H1 (cell line): ENCODE data around the gene GPC6. TPM values are rescaled to one million over a fixed set of nuclear protein-coding genes. Genes with fewer than 3 reads are reported as not detected.

Experiments used
- CTCF ChIA-PET: fragments of 300-600 bp; sonication (Branson Sonifier 250); formaldehyde crosslinking; loops from one replicate; lab custom pipeline; 2021; ENCODE audit not compliant: partially characterized antibody; lab: Charles Lee
- POLR2A ChIA-PET: fragments of 300-600 bp; sonication (Branson Sonifier 250); formaldehyde crosslinking; loops from one replicate; lab custom pipeline; 2021; ENCODE audit warnings: inconsistent platforms; ENCODE audit not compliant: partially characterized antibody; lab: Charles Lee
- DNase-seq, 2 experiments: peaks; one replicate each; pipeline versions ENCODE4 v3.0.0 to v3.0.0-alpha.2; 2010 to 2022; ENCODE audit warnings: low spot score in 2 of 2, low read depth in 1 of 2, mixed read lengths in 1 of 2
- FAIRE-seq: peaks from 2 replicates; lab custom pipeline; 2011; peaks lifted over from hg19 to GRCh38; lab: Jason Lieb, UNC
- H2AFZ ChIP-seq: 2 replicates; pipeline ENCODE4 v1.8.1; 2012; ENCODE audit warnings: low read length, inconsistent platforms
- H2AK5ac ChIP-seq: 2 replicates; pipeline ENCODE4 v1.6.1; 2013; ENCODE audit warnings: low read depth, low read length
- H2BK120ac ChIP-seq: replicated peaks from 2 replicates; pipeline ENCODE3; 2013; ENCODE audit warnings: low read depth, low read length, inconsistent platforms
- H2BK12ac ChIP-seq: 2 replicates; pipeline ENCODE4 v1.6.1; 2013; ENCODE audit warnings: low read depth, low read length
- H2BK15ac ChIP-seq: 2 replicates; pipeline ENCODE4 v1.6.1; 2013; ENCODE audit warnings: low read length
- H2BK20ac ChIP-seq: 2 replicates; pipeline ENCODE4 v1.6.1; 2013; ENCODE audit warnings: low read length
- H2BK5ac ChIP-seq: 2 replicates; pipeline ENCODE4 v1.6.1; 2013; ENCODE audit warnings: low read depth, low read length
- H3K14ac ChIP-seq: 2 replicates; pipeline ENCODE4 v1.6.1; 2013; ENCODE audit warnings: inconsistent platforms; ENCODE audit not compliant: insufficient read length
- H3K18ac ChIP-seq: 2 replicates; pipeline ENCODE4 v1.6.1; 2013; ENCODE audit warnings: low read length; ENCODE audit errors: extremely low read depth
- H3K23ac ChIP-seq: 2 replicates; pipeline ENCODE4 v1.6.1; 2013; ENCODE audit warnings: inconsistent platforms; ENCODE audit not compliant: insufficient read length
- H3K23me2 ChIP-seq: 2 replicates; pipeline ENCODE4 v1.6.1; 2013; ENCODE audit warnings: low read depth, low read length
- H3K27ac ChIP-seq: 2 replicates; pipeline ENCODE4 v1.6.1; 2011; ENCODE audit warnings: low read depth, low read length, inconsistent platforms
- H3K27me3 ChIP-seq, 4 experiments: replicated peaks in 1 of 4; 1 replicate in 1 of 4; 2 replicates in 3 of 4; pipeline versions ENCODE4 v1.6.1 to v1.8.1; 2011 to 2013; ENCODE audit warnings: low read length in 3 of 4, mild to moderate bottlenecking in 3 of 4, inconsistent platforms in 2 of 4, mixed read lengths in 2 of 4, moderate library complexity in 1 of 4; ENCODE audit not compliant: control insufficient read depth in 3 of 4, insufficient read depth in 3 of 4; ENCODE audit errors: extremely low read depth in 1 of 4
- H3K36me3 ChIP-seq, 4 experiments: 2 replicates each; pipeline versions ENCODE4 v1.6.1 to v1.8.1; 2011 to 2013; ENCODE audit warnings: mild to moderate bottlenecking in 4 of 4, low read length in 3 of 4, moderate library complexity in 2 of 4, control low read depth in 1 of 4, inconsistent platforms in 1 of 4; ENCODE audit not compliant: insufficient read depth in 4 of 4, control insufficient read depth in 2 of 4
- H3K4ac ChIP-seq: replicated peaks from 2 replicates; pipeline ENCODE3; 2013; ENCODE audit warnings: low read length, low read depth, mixed read lengths, inconsistent platforms; ENCODE audit not compliant: insufficient read length
- H3K4me1 ChIP-seq, 4 experiments: replicated peaks in 1 of 4; 1 replicate in 1 of 4; 2 replicates in 3 of 4; pipeline versions ENCODE4 v1.6.1 to v1.8.1; 2011 to 2013; ENCODE audit warnings: low read length in 3 of 4, inconsistent platforms in 2 of 4, mixed read lengths in 1 of 4; ENCODE audit not compliant: insufficient read depth in 4 of 4, control insufficient read depth in 3 of 4
- H3K4me2 ChIP-seq, 2 experiments: 2 replicates each; pipeline versions ENCODE4 v1.6.1 to v1.8.1; 2011 to 2013; ENCODE audit warnings: low read depth in 2 of 2, low read length in 2 of 2, control low read depth in 1 of 2, inconsistent platforms in 1 of 2, mild to moderate bottlenecking in 1 of 2; ENCODE audit not compliant: insufficient read depth in 1 of 2
- H3K4me3 ChIP-seq, 4 experiments: fragments of 200-600, 300-600 bp in 1 of 4; sonication (generic), shearing (Covaris generic), sonication (Bioruptor Twin) in 1 of 4; 2 replicates each; pipeline versions ENCODE4 v1.5.1 to v1.8.1; 2011 to 2016; ENCODE audit warnings: low read length in 4 of 4, low read depth in 3 of 4, control low read depth in 2 of 4, inconsistent platforms in 2 of 4, mild to moderate bottlenecking in 2 of 4, mixed read lengths in 1 of 4, moderate library complexity in 1 of 4; ENCODE audit not compliant: insufficient read depth in 2 of 4; ENCODE audit errors: extremely low read depth in 1 of 4
- H3K56ac ChIP-seq: replicated peaks from 2 replicates; pipeline ENCODE3; 2013; ENCODE audit warnings: low read depth, mild to moderate bottlenecking, mixed read lengths, low read length, inconsistent platforms; ENCODE audit not compliant: insufficient read length
- H3K79me1 ChIP-seq: 2 replicates; pipeline ENCODE4 v1.6.1; 2013; ENCODE audit warnings: low read depth, low read length, control low read depth
- H3K79me2 ChIP-seq, 2 experiments: 2 replicates each; pipeline versions ENCODE4 v1.6.1 to v1.8.1; 2012 to 2013; ENCODE audit warnings: low read length in 2 of 2, mild to moderate bottlenecking in 2 of 2, inconsistent platforms in 1 of 2; ENCODE audit not compliant: insufficient read depth in 2 of 2, control insufficient read depth in 1 of 2
- H3K9ac ChIP-seq, 4 experiments: replicated peaks in 1 of 4; 1 replicate in 1 of 4; 2 replicates in 3 of 4; pipeline versions ENCODE4 v1.6.1 to v1.8.1; 2011 to 2013; ENCODE audit warnings: low read depth in 3 of 4, low read length in 3 of 4, control low read depth in 2 of 4, mild to moderate bottlenecking in 2 of 4, moderate library complexity in 2 of 4, inconsistent platforms in 1 of 4; ENCODE audit errors: extremely low read depth in 1 of 4
- H3K9me3 ChIP-seq, 2 experiments: 2 replicates each; pipeline versions ENCODE4 v1.6.1 to v1.8.1; 2012 to 2013; ENCODE audit warnings: mild to moderate bottlenecking in 2 of 2, moderate library complexity in 2 of 2, control low read depth in 1 of 2, inconsistent platforms in 1 of 2, low read depth in 1 of 2, low read length in 1 of 2, mixed read lengths in 1 of 2; ENCODE audit not compliant: insufficient read depth in 2 of 2
- H4K20me1 ChIP-seq, 2 experiments: replicated peaks in 1 of 2; 2 replicates each; pipeline versions ENCODE3 to v1.8.1; 2011 to 2013; ENCODE audit warnings: inconsistent platforms in 2 of 2, low read length in 2 of 2, mild to moderate bottlenecking in 1 of 2; ENCODE audit not compliant: insufficient read depth in 2 of 2, control insufficient read depth in 1 of 2
- H4K5ac ChIP-seq: 2 replicates; pipeline ENCODE4 v1.6.1; 2013; ENCODE audit warnings: low read length, low read depth, mixed read lengths, inconsistent platforms; ENCODE audit not compliant: insufficient read length
- H4K8ac ChIP-seq: 2 replicates; pipeline ENCODE4 v1.8.0; 2013; ENCODE audit warnings: mild to moderate bottlenecking, moderate library complexity, low read length, inconsistent platforms; ENCODE audit not compliant: insufficient read depth; ENCODE audit errors: extremely low read depth
- H4K91ac ChIP-seq: replicated peaks from 2 replicates; pipeline ENCODE3; 2013; ENCODE audit warnings: low read length, mixed read lengths, inconsistent platforms; ENCODE audit not compliant: insufficient read length
- CTBP2 ChIP-seq: IDR thresholded peaks from 2 replicates; pipeline ENCODE4 v1.7.0; 2011; ENCODE audit warnings: borderline replicate concordance, mild to moderate bottlenecking, moderate library complexity, mixed read lengths, low read length; ENCODE audit not compliant: insufficient read depth, insufficient read length
- WGBS, 2 experiments: shearing (Covaris generic) in 1 of 2; methylation state at CpG; one replicate each; pipeline versions ENCODE4 v1.1.6 to v1.1.7; 2013 to 2015; ENCODE audit warnings: low lambda C conversion rate in 2 of 2, mixed read lengths in 2 of 2, inconsistent platforms in 1 of 2, low coverage in 1 of 2, missing lambda C conversion rate in 1 of 2; ENCODE audit not compliant: insufficient replicate concordance in 2 of 2, insufficient coverage in 1 of 2, insufficient read length in 1 of 2; ENCODE audit errors: extremely low coverage in 1 of 2, missing lambda C conversion rate in 1 of 2; 5-methylcytosine and 5-hydroxymethylcytosine counted together
- polyA plus RNA-seq, 7 experiments: library from polyadenylated mRNA; depleted of rRNA in 3 of 7; stranded (reverse) in 5 of 7; unstranded in 2 of 7; fragments of >200 nt in 5 of 7; fragments of 200-250 nt in 2 of 7; gene quantifications; 1 replicate in 5 of 7; 2 replicates in 1 of 7; 4 replicates in 1 of 7; pipeline versions ENCODE4 v1.2.1 to v1.2.3, GENCODE V29; 2011 to 2013; ENCODE audit warnings: missing spikeins in 2 of 7, mixed read lengths in 2 of 7
- total RNA-seq: library from RNA; stranded (reverse); fragmentation: NEBNext Ultra II Directional; extraction: Animal tissue kit (Norgen Biotek cat#: 25700); gene quantifications from 2 replicates; pipeline ENCODE4 v1.2.1, GENCODE V29; 2021

The GPC6 gene
- total and polyA plus RNA-seq, 2 of the 8 experiments (the other 6 are each of a cell fraction or from before 2014, with no cell fraction given) = 5.4 to 12.0 TPM

- Histone ChIP-seq H3K9me3 (no peaks in the 10 kb centered on the region), H4K20me1 (no peaks in the 10 kb centered on the region), H3K18ac (no peak overlapping the region), H3K23me2 (no peaks in the 10 kb centered on the region), H2AK5ac (no peak overlapping the region), H3K23ac (no peak overlapping the region), H3K4ac (no peak overlapping the region), H3K56ac (no peak overlapping the region), H3K4me1 (no peaks in the 10 kb centered on the region), H2BK5ac (no peak overlapping the region), H3K4me2 (no peak overlapping the region), H3K27me3 (no peaks in the 10 kb centered on the region; a peak in 1 of 7 replicates), H2BK20ac (no peak overlapping the region), H3K79me1 (no peaks in the 10 kb centered on the region), H3K9ac (no peak overlapping the region), H2BK12ac (no peak overlapping the region), H4K5ac (no peak overlapping the region), H4K8ac (no peak overlapping the region), H3K4me3 (no peak overlapping the region), H3K14ac (no peak overlapping the region), H2AFZ (no peak overlapping the region), H3K36me3 (no peaks in the 10 kb centered on the region), H2BK120ac (no peak overlapping the region)
- FAIRE-seq = no peak
- WGBS, 2 experiments = 92% methylated on average over 2 of the region's 2 CpGs; no CpG with 5 or more reads in 1 of the 2 experiments
- CTCF ChIA-PET = no interaction called here
- POLR2A ChIA-PET = no interaction called here
- no peak for DNase-seq
- TF ChIP-seq CTBP2 = no peak
- TF ChIP-seq, all 59 proteins: peak for 0
- Histone ChIP-seq H4K91ac (no peak overlapping the region), H2BK15ac (no peak overlapping the region), H3K27ac (no peak overlapping the region), H3K79me2 (no peaks in the 10 kb centered on the region)
These were observed 934.3 kb downstream of the GPC6 start for GRCh38 chr13:94160875-94161274.
